Activated CD4-positive, CD25-positive, alpha-beta regulatory T cell treated with anti-CD3 and anti-CD28 coated beads, Interleukin-2, amount 50 U/mL, for 16 hours (primary cell): Measurements from ENCODE around the gene KIF4A.
"Not testable (repeated sequence)": the region's sequence is repeated elsewhere in the genome, so short reads cannot be mapped to it uniquely, and the experiment has no call there.

ENCODE experiments used
- DNase-seq: peaks from one replicate; pipeline ENCODE4 v3.0.0-alpha.2; 2020; ENCODE audit warnings: low read depth, low spot score

Gene KIF4A

GRCh38 chrX:70289793-70290770 is at the start of gene KIF4A, which contains the start of gene PDZD11:
Gene KIF4A, plus strand, starts transcription at chrX:70290104. Its CDS starts 355 bp downstream, at chrX:70290459.
Gene PDZD11, minus strand, starts transcription at chrX:70289927. Its CDS starts 586 bp downstream, at chrX:70289341.
- peak; percentile 56 for DNase-seq

GRCh38 chrX:70240751-70241150 is 49.2 kb upstream of the KIF4A start:
- no peak for DNase-seq

- no peak for DNase-seq
Observed at GRCh38 chrX:70241501-70241900, 48.4 kb upstream of the KIF4A start.

- not testable (repeated sequence) for DNase-seq
Observed at GRCh38 chrX:70243601-70244000, 46.3 kb upstream of the KIF4A start.

GRCh38 chrX:70244881-70245280 is 45.0 kb upstream of the KIF4A start:
- no peak for DNase-seq

DNA sequence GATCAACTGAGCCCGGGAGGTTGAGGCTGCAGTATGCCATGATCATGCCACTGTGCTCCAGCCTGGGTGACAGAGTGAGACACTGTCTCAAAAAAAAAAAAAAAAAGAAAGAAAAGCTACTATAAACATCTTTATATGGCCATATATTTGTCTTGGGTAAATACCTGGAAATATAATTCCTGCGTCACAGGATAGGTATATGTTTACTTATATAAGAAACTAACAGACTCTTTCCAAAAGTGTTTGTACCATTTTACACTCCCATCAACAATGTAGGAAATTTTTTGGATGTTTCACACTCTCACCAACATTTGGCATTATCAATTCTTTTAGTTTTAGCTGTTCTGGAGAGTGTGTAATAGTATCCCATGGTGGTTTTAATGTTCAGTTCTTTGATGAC is 42.7 kb upstream of the KIF4A start:
- DNase-seq = no peak

- no peak for DNase-seq
Observed at GRCh38 chrX:70252491-70252890, 37.4 kb upstream of the KIF4A start.

DNA sequence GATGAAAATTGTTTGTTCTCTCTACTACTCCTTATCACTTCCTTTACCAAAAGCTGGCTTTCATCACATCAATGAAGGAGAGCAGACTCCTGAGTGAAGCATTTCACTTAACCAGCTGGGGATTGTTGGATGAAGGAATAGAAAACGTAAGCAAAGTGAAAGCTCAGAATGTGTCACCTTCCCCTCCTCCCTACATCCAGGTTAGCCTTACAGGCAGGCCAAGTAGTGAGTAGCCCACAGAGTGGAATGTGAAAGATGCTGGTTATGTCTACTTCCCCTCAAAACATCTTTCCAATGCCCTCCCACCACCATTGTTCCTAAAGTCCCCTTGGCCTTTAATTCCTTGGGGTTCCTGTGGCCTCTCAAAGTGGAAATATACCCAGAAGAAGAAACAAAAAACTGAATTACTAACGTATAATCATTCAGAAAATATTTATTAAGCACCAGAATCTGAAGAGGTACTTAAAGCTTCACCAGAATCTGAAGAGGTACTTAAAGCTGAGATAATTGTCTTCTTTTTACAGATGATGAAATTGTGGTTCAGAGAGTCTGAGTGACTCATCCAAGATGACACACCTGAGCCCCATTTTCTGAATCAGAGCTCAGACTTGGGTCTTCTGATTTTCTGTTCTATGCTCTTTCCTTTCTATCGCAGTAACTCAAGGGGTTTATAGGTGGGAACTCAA is 36.4 kb upstream of the KIF4A start:
- DNase-seq = no peak

DNA sequence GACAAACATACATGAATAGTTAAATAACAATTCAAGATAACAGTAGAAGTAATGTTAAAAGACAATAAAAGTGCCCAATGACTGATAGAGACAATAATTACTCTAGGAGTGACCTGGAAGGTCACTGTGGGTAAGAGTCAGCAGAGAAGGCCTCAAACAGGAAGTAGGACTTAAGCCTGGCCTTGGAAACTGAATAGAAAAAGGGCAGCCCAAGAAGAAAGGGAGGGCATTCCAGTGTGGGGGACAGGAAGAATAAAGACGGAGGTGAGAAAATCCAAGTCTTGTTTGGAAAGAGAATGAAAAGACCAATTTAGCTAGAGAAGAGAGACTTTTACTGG is 35.9 kb upstream of the KIF4A start:
- DNase-seq = no peak

DNA sequence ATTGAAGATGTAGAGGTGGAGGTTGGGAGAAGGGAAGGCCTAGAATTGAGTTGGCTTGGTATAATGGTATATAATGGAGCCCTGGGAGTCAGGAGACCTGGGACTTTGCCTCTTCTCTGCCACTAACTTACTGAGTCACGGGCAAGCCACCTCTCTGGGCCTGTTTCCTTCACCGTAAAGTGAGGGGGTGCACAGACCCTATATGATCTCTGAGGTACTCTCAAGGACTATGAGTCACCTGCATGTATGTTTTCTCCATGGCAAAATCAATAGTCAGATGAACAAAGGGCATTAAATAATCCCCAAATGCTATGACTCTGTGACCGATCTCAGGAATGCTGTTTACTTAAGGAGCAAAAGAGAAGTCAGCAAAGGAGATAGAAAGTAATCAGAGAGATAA is 35.0 kb upstream of the KIF4A start:
- DNase-seq = no peak

DNA sequence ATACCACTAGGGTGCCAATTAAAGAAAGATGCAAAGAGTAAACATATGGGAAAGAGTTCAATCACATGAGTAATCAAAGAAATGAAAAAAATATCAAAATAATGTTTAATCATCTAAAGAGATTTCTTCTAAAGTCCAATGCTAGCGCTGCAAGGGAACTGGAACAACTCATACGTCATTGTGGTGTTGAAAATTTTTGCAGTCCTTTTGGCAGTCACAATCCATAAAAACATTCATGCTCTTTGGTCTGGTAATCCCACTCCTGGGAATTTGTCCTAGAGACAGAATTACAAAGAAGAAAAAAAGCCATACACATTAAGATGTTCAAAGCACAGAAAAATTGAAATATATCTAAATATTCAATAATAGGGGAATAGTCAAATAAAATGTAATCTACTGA is 34.5 kb upstream of the KIF4A start:
- no peak for DNase-seq

DNA sequence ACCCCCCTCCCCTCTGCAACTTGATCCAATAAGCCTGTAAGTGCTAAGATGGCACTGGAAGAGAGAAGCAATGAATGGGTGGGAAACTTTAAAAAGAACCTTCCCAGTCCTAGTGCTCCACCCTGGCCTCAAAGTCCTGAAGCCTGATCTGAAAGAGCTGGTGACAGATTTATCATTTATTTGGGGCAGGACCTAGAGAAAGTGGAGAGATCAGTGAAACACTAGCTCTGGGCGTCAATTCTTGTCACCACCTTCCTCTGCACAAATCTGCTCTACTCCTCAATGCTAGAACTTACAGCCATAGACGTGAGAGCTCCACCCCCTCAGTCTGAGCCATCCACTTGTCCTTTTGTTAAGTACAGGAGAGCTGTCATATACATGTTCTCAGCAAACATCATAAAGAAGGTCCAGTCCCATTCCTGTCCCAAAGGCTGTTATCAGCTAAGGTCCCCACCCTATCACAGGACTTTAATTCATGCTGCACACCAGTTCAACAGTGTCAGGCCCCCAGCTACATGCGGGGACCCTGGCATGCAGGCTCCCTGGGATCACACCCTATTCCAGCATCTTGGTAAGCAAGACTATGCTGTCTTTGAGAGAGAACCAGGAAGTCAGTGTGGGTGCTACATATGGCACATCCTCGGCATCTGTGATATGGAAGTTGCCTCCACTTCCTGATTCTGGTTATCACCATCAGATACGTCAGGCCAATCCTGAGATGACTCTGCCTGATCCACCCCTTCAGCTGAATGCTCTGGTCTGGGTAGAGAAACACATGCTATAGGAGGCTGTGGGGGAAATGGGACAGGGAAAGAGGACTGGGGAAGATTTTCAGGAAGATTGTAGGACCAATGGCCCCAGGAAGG is 32.2 kb upstream of the KIF4A start:
- DNase-seq = no peak

DNA sequence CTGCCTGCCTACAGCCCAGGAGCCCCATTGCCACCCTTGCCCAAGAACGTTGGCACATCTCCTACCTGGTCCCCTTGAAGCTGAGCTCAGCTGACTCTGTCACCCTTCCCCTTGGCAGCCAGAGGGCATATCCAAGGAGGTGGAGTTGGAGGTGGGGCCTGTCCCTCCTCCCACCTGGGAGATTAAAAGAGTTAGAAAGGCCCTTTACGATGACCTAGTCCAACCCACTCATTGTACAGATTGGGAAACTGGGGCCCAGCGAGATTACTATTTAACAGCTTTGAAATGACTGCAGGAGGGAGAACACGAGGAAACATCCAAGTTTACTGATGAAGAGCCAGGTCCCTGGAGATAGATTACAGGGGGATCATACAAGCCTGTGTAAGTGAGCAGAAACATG is 29.8 kb upstream of the KIF4A start, which contains the start of gene P2RY4:
P2RY4 (minus strand) TSS at position 101 of the 400 bp plus-strand sequence. CDS start 580 bp downstream, outside the sequence.
- DNase-seq = no peak

- DNase-seq = no peak
Observed at GRCh38 chrX:70262952-70263567, 26.8 kb upstream of the KIF4A start.

GRCh38 chrX:70264784-70265183 is 25.1 kb upstream of the KIF4A start:
- DNase-seq = no peak

GRCh38 chrX:70268034-70268433 is 21.9 kb upstream of the KIF4A start, which contains the start of gene ARR3:
Gene ARR3, plus strand, starts transcription at chrX:70268334. Its CDS starts 1,052 bp downstream, at chrX:70269386.
- DNase-seq = no peak

DNA sequence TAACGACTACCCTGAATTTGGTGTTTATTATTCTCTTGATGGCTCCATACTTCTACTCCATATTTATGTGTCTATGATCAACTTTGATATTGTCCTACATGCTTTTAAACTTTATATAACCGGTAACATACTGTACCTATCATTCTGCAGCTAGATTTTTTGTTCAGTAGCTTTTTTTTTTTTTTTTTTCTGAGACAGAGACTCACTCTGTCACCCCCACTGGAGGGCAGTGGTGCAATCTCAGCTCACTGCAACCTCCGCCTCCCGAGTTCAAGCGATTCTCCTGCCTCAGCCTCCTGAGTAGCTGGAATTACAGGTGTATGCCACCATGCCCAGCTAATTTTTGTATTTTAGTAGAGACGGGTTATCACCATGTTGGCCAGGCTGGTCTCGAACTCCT is 15.9 kb upstream of the KIF4A start:
- not testable (repeated sequence) for DNase-seq

- no peak for DNase-seq
Observed at GRCh38 chrX:70279081-70279480, 10.8 kb upstream of the KIF4A start.

GRCh38 chrX:70280573-70280972 is 9.3 kb upstream of the KIF4A start:
- DNase-seq = no peak

- no peak for DNase-seq
Observed at GRCh38 chrX:70281951-70282350, 8.0 kb upstream of the KIF4A start, which contains the start of gene RAB41. Gene RAB41, plus strand, starts transcription at chrX:70282172. Its CDS starts 46 bp downstream, at chrX:70282218.
